Left lobe of liver (tissue), 2 donors: ENCODE results near the gene VTN. TPM values are rescaled to one million over a fixed set of nuclear protein-coding genes. Genes with fewer than 3 reads are reported as not detected.

Experiments used
- ATAC-seq: fragments of 200-7000 bp; cut with Tn5 transposase; one replicate; pipeline ENCODE4 v1.9.1; 2020; ENCODE audit warnings: mild to moderate bottlenecking, moderate library complexity
- DNase-seq: peaks from one replicate; pipeline ENCODE4 v3.0.0-alpha.2; 2020; ENCODE audit warnings: low spot score
- total RNA-seq: library from RNA; stranded (reverse); gene quantifications from one replicate; pipeline ENCODE4 v1.2.1, GENCODE V29; 2021
- donor health status: DM: no; HTN: no; CAD: no; lungs with moderate emphysema.
- donor health status: DM: no; HTN: yes; CAD: no.

The VTN gene
- total RNA-seq, 1 donor from 2014 or later = 3,241 TPM

- DNase-seq (no peak), ATAC-seq (no peak)
Measured at GRCh38 chr17:28395968-28396367, 25.9 kb upstream of the VTN start.

DNA sequence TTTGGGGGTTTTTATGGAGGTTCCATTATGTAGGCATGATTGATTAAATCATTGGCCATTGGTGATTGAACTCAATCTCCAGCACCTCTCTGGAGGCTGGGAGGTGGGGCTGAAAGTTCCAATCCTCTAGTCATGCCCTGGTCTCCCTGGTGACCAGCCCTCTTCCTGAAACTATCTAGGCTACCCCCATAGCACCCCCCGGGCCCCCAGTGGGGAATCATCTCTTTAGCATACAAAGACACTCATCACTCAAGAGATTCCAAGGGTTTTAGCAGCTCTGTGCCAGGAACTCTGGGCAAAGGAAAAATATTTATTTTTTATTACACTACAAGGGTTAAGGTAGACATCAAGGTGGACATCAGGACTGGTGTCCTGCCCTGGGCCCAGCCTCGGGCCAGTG, 25.3 kb upstream of the VTN start:
- no peak for DNase-seq
- no peak for ATAC-seq

DNA sequence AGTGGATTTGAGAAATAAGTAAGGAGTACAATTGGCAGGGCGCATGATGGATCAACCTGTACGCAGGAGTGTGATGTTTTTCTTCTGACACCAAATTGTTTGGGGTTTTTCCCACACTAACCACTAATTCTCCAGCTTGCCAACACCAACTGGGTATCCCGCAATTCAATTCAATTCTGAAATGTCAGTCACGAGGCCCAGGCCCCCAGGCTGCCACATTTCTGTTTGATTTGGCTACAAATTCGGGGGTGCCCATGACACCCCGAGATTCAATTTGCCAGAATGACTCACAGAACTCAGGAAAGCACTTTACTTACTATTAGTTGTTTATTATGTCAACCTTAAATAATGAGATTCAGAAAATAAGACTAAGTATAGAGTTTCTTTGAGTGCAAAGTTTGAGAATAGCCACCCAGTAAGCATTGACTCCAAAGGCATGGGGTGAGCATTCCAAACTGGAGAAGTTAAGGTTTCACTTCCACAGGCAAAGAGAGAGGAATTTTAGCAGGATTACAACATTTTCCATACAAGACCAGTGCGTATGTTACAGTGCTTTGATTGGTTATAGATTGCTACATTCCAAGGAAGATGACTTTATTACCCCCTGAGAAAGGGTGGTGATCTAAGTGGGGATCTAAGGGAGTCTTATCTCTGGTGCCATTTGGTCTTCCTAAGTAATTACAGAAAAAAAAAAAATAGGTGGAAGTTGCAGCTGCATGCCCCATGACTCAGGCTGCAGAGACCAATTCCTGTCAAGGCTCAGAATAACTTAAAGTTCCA, 24.4 kb upstream of the VTN start:
- DNase-seq (no peak), ATAC-seq (no peak)

DNA sequence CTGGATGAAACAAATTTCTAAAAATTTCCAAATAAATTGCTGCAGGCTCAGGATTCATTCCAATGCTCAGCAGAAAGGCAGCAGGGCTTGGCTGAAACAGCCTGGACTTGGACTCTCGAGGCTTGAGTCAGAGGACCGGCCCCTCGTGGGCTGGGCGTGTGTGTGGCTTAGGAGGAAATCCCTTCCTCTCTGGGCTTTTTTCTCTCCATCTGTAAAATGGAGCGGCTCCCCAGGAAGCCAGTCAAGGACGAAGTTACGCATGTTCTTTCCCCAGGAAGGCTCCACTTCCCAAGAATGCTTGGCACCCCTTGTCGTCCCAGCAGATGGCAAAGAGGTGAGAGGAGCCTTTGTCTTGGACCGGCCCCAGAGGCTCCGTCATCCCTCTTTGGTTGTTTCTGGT, 22.4 kb upstream of the VTN start:
- no peak for DNase-seq
- ATAC-seq = no peak

GRCh38 chr17:28391401-28391800, 21.3 kb upstream of the VTN start:
- no peak for ATAC-seq
- no peak for DNase-seq

- ATAC-seq = no peak
Measured at GRCh38 chr17:28390984-28391383, 20.9 kb upstream of the VTN start.

GRCh38 chr17:28390563-28390962, 20.5 kb upstream of the VTN start:
- ATAC-seq (no peak), DNase-seq (no peak)

More at GRCh38 chr17:28390984-28391383, 20.9 kb upstream of the VTN start:
- no peak for DNase-seq

DNA sequence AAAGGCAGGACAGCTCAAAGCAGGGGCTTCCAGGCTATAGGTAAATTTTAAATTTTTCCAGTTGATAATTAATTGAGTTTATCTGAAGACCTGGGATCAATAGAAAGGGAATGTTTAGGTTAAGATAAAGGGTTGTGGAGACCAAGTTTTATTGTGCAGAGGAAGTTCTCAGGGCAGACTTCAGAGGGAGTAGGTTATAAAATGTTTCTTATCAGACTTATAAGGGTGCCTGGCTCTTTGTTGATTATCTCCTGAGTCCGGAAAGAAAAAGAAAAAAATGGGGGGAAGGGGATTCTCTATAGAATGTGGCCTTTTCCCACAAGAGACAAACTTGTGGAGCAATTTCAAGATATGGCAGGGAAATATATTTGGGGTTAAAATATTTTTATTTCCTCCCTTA, 20.0 kb upstream of the VTN start:
- DNase-seq (no peak), ATAC-seq (no peak)

DNA sequence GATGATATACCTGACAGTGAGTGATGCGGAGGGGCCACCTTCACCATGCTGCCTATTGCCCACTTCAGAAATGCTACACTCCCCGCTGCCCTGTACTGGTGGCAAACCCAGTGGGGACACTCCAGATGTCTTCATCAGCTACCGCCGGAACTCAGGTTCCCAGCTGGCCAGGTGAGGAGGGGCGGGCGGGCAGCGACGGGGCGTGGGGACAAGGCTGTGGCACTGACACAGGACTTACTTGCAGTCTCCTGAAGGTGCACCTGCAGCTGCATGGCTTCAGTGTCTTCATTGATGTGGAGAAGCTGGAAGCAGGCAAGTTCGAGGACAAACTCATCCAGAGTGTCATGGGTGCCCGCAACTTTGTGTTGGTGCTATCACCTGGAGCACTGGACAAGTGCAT, 18.0 kb upstream of the VTN start:
- no peak for DNase-seq

DNA sequence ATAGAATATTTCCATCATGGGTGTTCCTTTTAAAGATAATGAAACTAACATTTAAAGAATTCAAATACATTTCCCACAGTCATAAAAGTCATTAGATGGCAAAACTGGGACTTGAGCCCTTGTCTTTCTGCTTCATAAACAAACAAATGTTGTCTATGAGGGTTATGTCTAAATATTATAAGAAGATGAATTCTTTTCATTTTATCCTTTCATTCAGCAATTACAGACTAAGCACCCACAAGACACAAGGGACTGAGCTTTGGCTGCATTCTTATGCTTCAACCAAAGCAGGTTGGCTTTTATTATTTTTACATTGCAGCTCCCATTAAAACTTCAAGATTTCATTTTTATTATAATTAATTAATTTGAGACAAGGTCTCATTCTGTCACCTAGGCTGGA, 16.3 kb upstream of the VTN start:
- DNase-seq (no peak), ATAC-seq (no peak)

More for the DNA sequence above, 18.0 kb upstream of the VTN start:
- no peak for ATAC-seq

DNA sequence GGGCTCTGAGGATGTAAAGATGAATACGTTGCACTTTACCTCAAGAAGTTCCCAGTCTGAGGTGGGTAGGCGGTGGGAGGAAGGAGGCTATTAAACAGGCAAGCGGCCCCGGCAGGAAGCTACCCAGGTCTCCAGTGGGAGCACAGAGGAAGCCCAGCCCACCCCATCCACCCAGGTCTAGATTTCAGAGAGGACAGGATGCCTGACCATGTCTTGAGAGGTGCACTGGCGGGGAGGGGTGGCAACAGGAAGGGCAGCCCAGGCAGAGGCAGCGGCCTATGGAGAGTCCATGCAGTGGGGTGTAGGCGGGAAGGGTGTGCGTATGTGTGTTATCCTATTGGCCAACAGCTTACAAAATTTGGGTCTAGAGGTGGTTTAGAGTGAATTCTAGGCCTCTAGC, 15.3 kb upstream of the VTN start:
- no peak for ATAC-seq
- DNase-seq = no peak

DNA sequence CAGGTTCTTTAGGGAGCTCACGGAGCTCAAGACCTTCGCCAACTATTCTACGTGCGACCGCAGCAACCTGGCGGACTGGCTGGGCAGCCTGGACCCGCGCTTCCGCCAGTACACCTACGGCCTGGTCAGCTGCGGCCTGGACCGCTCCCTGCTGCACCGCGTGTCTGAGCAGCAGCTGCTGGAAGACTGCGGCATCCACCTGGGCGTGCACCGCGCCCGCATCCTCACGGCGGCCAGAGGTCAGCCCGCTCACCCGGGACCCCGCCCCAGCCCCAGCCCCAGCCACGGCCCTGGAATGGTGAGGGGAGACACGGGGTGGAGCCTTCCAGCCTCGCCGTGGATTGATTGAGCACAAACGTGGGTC, 14.9 kb upstream of the VTN start:
- DNase-seq = no peak
- ATAC-seq = peak; percentile 51

DNA sequence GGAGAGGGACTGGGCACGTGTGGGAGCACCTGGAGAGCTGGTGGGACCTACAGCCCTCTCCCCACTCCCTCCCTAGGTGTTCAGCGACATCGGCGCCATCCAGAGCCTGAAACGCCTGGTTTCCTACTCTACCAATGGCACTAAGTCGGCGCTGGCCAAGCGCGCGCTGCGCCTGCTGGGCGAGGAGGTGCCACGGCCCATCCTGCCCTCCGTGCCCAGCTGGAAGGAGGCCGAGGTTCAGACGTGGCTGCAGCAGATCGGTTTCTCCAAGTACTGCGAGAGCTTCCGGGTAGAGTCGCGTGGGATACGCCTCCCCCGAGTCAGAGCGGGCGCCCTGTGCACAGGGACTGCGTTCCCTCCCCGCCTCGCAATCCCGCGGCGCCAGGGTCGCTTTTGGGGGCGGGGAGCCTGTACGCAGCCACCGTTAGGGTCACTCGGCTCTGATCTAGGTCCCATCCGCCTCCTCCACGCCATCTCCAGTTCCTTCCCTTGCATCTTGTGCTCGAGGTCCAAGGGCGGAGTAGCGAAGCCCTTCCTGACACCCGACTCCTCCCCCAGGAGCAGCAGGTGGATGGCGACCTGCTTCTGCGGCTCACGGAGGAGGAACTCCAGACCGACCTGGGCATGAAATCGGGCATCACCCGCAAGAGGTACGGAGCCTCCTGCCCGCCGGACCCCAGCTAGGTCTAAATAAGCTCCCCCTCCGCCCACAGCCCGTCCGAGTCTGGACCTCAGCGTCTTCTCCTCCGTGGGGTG, 14.4 kb upstream of the VTN start:
- ATAC-seq = peak; percentile 83
- peak; percentile 84 for DNase-seq

- peak; percentile 75 for ATAC-seq
- peak; percentile 75 for DNase-seq
Measured at GRCh38 chr17:28381141-28381825, 11.2 kb upstream of the VTN start.

GRCh38 chr17:28379814-28380801, 10.0 kb upstream of the VTN start:
- ATAC-seq (peak; percentile 3), DNase-seq (no peak)

DNA sequence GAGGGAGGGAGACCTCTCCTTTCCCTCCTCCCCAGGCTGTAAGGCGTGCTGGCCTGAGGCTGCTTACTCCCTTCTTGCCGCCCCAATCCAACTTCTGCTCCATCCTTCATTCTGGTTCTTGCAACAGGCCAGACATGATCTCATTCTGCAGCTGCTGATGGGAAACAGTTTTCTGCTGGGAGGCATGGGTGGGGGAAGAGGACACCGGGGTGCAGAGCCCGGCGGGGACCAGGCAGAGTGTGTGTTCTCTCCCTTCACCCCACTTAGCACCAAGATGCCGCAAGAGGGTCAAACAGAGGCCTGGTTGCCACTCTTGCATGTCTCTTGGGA, 2.8 kb upstream of the VTN start:
- no peak for DNase-seq
- ATAC-seq = no peak

- DNase-seq (no peak), ATAC-seq (no peak)
Measured at GRCh38 chr17:28372203-28372944, 2.3 kb upstream of the VTN start.

GRCh38 chr17:28371245-28372202, 1.4 kb upstream of the VTN start, which contains the start of gene SARM1:
Gene SARM1 (plus strand): TSS chr17:28371694. CDS start chr17:28372033, 339 bp downstream.
- DNase-seq = peak; percentile 93
- ATAC-seq = peak; percentile 64

GRCh38 chr17:28370744-28371103, 617 bp upstream of the VTN start:
- no peak for DNase-seq
- peak; percentile 0 for ATAC-seq
